HG03432 (cell line): Measurements from ENCODE around the gene HIC1.

Experiments
- ATAC-seq: cut with Tn5 transposase; IDR thresholded peaks from one replicate; pipeline ENCODE4 v1.9.1; 2021; ENCODE audit warnings: mild to moderate bottlenecking, moderate library complexity; ENCODE audit not compliant: unreplicated experiment

Gene HIC1

GRCh38 chr17:2058586-2059546 lies 4.0 kb downstream of the HIC1 start:
- no peak for ATAC-seq

DNA sequence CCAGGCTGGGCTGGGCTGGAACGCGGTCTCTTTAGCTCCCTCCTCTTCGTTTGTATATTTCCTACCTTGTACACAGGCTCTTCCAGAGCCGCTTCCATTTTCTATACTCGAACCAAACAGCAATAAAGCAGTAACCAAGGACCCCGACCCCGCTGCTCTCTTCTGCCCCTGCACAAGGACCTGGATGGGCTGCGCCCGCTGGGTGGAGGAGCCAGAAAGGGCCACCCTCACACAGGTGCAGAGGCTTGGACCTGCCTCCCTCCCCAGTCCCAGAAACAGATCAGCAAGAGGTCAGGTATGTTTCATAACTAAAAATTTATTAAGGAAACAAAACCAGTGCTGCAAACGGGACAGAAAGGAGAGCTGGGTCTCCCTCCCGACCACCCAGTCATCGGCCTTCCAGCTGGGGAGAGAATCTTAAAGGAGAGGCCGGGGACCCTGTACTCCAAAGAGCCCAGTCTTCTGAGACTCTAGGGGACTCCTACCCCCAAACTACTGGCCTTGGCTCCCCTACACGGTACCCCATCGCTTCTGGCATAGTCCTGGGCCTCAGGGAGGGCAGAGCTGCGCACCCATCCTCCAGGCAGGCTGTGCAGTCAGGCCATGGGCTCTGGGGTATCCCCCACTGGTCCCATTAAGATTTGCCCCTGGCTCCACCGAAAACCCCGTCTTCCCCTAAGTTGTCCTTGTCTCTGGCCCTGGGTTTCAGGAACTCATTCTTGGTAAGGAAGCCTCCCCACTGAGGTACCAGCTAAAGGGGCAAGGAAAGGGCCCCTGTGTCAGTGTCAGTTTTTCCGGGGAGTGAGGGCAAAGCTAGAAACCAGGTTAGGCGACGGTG lies 4.9 kb downstream of the HIC1 start:
- ATAC-seq, result no peak

DNA sequence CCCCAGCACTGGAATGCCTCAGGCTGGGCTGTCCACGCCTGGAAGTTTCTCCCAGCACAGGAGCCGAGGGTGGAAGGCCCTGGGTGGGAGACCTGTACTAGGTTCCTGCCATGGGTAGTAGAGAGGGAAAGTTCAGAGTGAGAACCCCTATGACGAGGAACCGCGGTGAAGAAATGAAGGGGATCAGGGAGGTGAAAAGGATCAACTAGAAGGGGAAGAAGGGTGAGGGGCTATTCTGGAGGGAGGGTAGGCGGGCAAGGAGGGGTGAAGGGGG lies 5.4 kb downstream of the HIC1 start:
- ATAC-seq, result no peak

GRCh38 chr17:2060681-2061440 lies 6.0 kb downstream of the HIC1 start:
- ATAC-seq, result no peak

DNA sequence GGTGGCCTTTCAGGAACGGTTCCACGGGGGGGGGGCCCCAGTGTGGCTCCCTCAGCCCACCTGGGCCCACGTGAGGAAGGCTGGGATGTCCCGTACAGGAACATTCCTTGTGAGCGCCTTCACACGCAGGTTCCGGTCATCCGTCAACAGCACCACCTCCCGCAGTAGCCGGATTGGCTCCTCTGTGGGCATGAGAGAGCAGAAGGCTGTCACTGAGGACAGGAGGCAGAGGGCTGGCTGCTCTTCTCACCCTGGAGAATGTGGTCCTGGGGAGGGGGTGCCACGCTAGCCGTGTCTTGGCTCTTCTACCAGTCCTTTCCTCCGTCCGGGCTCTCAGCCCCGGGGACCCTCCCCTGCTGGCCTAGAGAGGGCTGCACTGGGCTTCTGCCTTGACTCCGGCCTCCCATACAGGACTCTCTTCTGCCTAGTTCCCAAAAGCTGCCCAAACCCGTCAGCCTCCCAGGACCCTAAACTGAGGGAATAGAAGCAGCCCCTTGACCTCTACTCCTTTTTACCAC lies 6.6 kb downstream of the HIC1 start:
- no peak for ATAC-seq

DNA sequence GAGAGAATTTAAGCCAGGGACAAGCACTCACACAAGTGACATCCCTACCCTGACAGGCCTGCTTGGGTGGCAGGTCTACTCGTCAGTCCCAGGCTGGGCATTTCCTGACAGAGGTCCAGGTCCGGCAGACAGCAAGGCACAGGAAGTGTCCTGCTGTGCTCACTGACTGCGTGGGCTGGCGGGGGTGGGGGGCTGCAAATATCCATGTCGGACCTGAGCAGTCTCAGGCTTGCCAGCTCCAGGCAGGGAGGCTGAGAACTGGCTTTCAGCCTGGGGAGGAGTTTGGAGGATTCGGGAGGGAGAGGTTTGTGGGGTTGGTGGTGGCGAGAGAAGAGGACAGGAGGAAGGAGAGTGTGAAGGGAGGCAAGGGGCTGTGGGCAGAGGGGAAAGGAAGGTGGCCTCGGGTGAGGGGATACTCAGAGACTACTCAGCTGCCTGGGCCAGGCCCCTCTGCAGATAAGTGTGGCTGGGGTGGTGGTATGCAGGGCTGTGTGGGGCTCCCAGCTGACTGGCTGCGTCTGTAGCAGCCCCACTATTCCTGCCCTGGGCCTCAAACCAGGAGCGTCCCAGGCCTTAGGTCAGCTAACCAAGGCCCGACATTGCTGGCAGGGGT lies 7.8 kb downstream of the HIC1 start:
- ATAC-seq, result no peak

- no peak for ATAC-seq
Observed at GRCh38 chr17:2063261-2064146, 8.6 kb downstream of the HIC1 start.

GRCh38 chr17:2064147-2064489 lies 9.2 kb downstream of the HIC1 start:
- no peak for ATAC-seq

DNA sequence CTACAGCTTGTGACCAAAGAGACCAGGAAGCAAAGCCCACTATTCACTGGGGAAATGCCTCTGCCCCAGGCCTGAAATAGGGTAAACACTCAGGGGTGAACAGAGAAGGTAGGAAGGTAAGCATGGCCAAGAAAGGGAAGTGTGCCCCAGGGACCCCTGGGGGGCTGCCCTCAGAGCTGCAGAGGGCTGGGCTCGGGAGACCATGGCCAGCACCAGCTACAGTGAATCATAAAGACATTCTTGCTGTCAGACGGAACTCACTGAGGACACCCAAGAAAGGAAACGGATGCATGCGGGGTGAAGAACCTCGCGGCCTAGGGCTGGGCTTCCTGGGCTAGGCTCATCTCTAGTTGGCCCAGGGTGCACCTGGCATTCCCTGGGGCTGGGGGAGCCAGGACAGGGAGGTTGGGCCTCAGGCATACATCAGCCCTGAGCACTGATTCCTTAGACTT lies 9.6 kb downstream of the HIC1 start:
- ATAC-seq, result no peak

GRCh38 chr17:2064980-2065785 lies 10.3 kb downstream of the HIC1 start:
- ATAC-seq, result no peak

GRCh38 chr17:2065949-2066400 lies 11.1 kb downstream of the HIC1 start:
- no peak for ATAC-seq

GRCh38 chr17:2067048-2067561 lies 12.2 kb downstream of the HIC1 start:
- ATAC-seq, result no peak

GRCh38 chr17:2067608-2068024 lies 12.7 kb downstream of the HIC1 start:
- no peak for ATAC-seq

- ATAC-seq, result no peak
Observed at GRCh38 chr17:2068031-2068518, 13.2 kb downstream of the HIC1 start.

GRCh38 chr17:2068519-2069051 lies 13.7 kb downstream of the HIC1 start:
- no peak for ATAC-seq

DNA sequence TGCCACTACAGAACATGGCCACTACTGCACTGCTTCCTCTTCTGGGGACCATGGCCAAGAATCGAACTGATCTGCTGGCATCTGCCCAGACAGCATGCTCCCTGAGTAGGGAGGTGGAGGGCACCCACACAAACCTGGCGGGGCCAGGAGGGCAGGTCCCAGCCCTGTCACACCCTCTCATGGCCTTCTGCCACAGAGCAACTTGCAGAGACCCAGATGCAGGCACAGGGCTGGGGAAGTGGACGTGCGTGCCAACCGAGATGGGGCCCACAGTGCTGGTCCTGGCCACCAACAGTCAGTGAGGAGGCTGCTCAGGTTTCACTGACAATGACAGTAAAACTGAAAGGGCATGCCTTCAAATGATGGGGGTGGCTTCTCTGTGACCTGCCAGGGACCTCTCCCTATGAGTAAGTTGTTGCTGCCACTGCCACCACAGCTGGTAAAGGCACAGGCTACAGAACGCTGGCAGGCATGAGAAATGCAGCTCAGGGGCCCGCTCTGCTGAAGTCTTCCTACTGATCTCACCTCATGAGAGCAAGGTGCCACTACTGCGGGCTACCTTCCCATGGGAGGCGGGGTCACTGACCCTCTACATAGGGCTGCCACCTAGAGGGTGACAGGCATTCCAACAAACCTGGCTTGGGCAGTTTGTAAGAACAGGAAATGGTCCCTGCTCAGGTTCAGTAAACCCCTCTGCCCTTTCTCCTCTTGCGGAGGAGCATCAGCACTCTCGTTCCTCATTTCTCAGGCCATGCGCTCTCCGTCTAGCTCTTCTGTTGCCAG lies 15.5 kb downstream of the HIC1 start:
- ATAC-seq, result peak; percentile 82

- no peak for ATAC-seq
Observed at GRCh38 chr17:2071024-2071385, 16.1 kb downstream of the HIC1 start.
